ENCODE measurements around the gene PRR5.

- TF ChIP-seq POLR2AphosphoS5 (IDR thresholded peaks at IDR 0.05; ENCODE audit: low read depth, low read length) (no peak), POLR2A (IDR thresholded peaks at IDR 0.05; ENCODE audit: low read depth, low read length) (no peak), TAF1 (IDR thresholded peaks at IDR 0.05; ENCODE audit: low read depth, low read length) (no peak)
Observed at GRCh38 chr22:44743247-44743646, 41.2 kb downstream of the PRR5 start.

Data from GM12891 (cell line).